Endodermal cell (in vitro differentiated cells): Measurements from ENCODE around the gene MPLKIP. TPM values are rescaled to one million over a fixed set of nuclear protein-coding genes. Genes with fewer than 3 reads are reported as not detected.

Experiments
- DNase-seq: peaks from one replicate; pipeline ENCODE4 v3.0.0-alpha.2; 2017
- H3K27ac ChIP-seq: 2 replicates; pipeline ENCODE4 v1.5.1; 2013; ENCODE audit warnings: mild to moderate bottlenecking, low read depth, low read length, moderate library complexity
- H3K27me3 ChIP-seq: 2 replicates; pipeline ENCODE4 v1.6.1; 2013; ENCODE audit warnings: mild to moderate bottlenecking, low read length, moderate library complexity; ENCODE audit not compliant: insufficient read depth, control insufficient read depth, poor library complexity, severe bottlenecking
- H3K36me3 ChIP-seq: 2 replicates; pipeline ENCODE4 v1.7.0; 2013; ENCODE audit warnings: mild to moderate bottlenecking, low read length, moderate library complexity; ENCODE audit not compliant: control insufficient read depth, insufficient read depth
- H3K4me1 ChIP-seq: one replicate; pipeline ENCODE4 v1.7.0; 2013; ENCODE audit warnings: low read length; ENCODE audit not compliant: control insufficient read depth, insufficient read depth
- H3K4me3 ChIP-seq: 2 replicates; pipeline ENCODE4 v1.5.1; 2013; ENCODE audit warnings: mild to moderate bottlenecking, low read length, moderate library complexity
- H3K9ac ChIP-seq: 2 replicates; pipeline ENCODE4 v1.6.1; 2013; ENCODE audit warnings: mild to moderate bottlenecking, low read length, moderate library complexity; ENCODE audit not compliant: poor library complexity, severe bottlenecking; ENCODE audit errors: extremely low read depth
- H3K9me3 ChIP-seq: 2 replicates; pipeline ENCODE4 v1.6.1; 2013; ENCODE audit warnings: mild to moderate bottlenecking, low read length, moderate library complexity; ENCODE audit not compliant: control insufficient read depth
- H3K27ac Mint-ChIP-seq: 2 replicates; pipeline ENCODE4 v1.8.0; 2020; ENCODE audit warnings: mixed read lengths
- H3K27me3 Mint-ChIP-seq: 2 replicates; pipeline ENCODE4 v1.8.0; 2021; ENCODE audit warnings: mild to moderate bottlenecking, mixed read lengths; ENCODE audit not compliant: insufficient read depth
- H3K36me3 Mint-ChIP-seq: 2 replicates; pipeline ENCODE4 v1.8.0; 2020; ENCODE audit warnings: low read depth, mixed read lengths
- H3K4me1 Mint-ChIP-seq: 2 replicates; pipeline ENCODE4 v1.8.0; 2020; ENCODE audit warnings: mixed read lengths
- H3K4me3 Mint-ChIP-seq: 2 replicates; pipeline ENCODE4 v1.8.0; 2020; ENCODE audit warnings: mild to moderate bottlenecking, moderate library complexity, mixed read lengths
- H3K9me3 Mint-ChIP-seq: 2 replicates; pipeline ENCODE4 v1.8.0; 2020; ENCODE audit warnings: mild to moderate bottlenecking, mixed read lengths
- WGBS, 2 experiments: methylation state at CpG; one replicate each; pipeline versions ENCODE4 v1.1.5 to v1.1.7; 2013; ENCODE audit warnings: missing lambda C conversion rate in 2 of 2, mixed read lengths in 1 of 2; ENCODE audit not compliant: insufficient coverage in 1 of 2, insufficient read length in 1 of 2; 5-methylcytosine and 5-hydroxymethylcytosine counted together
- long read RNA-seq, 4 experiments: library from polyadenylated mRNA in 2 of 4; library from RNA in 1 of 4; library from capped mRNA in 1 of 4; stranded (forward) in 3 of 4; unstranded in 1 of 4; transcript quantifications; one replicate each; pipeline ENCODE4 v2.0.0, GENCODE V29; 2020 to 2021; ENCODE audit warnings: inconsistent platforms in 1 of 4
- polyA plus RNA-seq, 2 experiments: library from polyadenylated mRNA; stranded (reverse); fragments of 50-300 nt; gene quantifications; one replicate each; pipeline ENCODE4 v1.2.3, GENCODE V29; 2013
- total RNA-seq, 2 donors: library from RNA; stranded (reverse); fragmentation: NEBNext Ultra II Directional in 1 of 2; extraction: Animal tissue kit (Norgen Biotek cat#: 25700) in 1 of 2; gene quantifications; 2 replicates in 1 of 2; 3 replicates in 1 of 2; pipeline ENCODE4 v1.2.1, GENCODE V29; 2021
- TF ChIP-seq, protein P1 (sequence below): fragments of 200-600 bp; sonication (generic); conservative IDR thresholded peaks from 2 replicates; pipeline ENCODE4 v1.5.0; 2021; ENCODE audit warnings: antibody characterized with exemption, mild to moderate bottlenecking

The MPLKIP gene
- total RNA-seq, result 10 to 100 TPM; 43.5 to 53.5 TPM
- 51.6 TPM for polyA plus RNA-seq (2013, experiment 1 of 2)
- polyA plus RNA-seq (2013, experiment 2 of 2), result 46.2 TPM
- long read RNA-seq, experiment 1, full-length matches to known transcripts, result 25 of 28 reads
- long read RNA-seq, experiment 1, partial matches to known transcripts, result 1 of 28 reads
- long read RNA-seq, experiment 1, other reads (novel, unspliced or antisense), result 2 of 28 reads
- long read RNA-seq, experiment 2, full-length matches to known transcripts, result 55 of 57 reads
- long read RNA-seq, experiment 2, partial matches to known transcripts, result 0 of 57 reads
- long read RNA-seq, experiment 2, other reads (novel, unspliced or antisense), result 2 of 57 reads
- long read RNA-seq, experiment 3, full-length matches to known transcripts, result 56 of 59 reads
- long read RNA-seq, experiment 3, partial matches to known transcripts, result 0 of 59 reads
- long read RNA-seq, experiment 3, other reads (novel, unspliced or antisense), result 3 of 59 reads
- long read RNA-seq, experiment 4, full-length matches to known transcripts, result 10 of 10 reads
- long read RNA-seq, experiment 4, partial matches to known transcripts, result 0 of 10 reads
- long read RNA-seq, experiment 4, other reads (novel, unspliced or antisense), result 0 of 10 reads

DNA sequence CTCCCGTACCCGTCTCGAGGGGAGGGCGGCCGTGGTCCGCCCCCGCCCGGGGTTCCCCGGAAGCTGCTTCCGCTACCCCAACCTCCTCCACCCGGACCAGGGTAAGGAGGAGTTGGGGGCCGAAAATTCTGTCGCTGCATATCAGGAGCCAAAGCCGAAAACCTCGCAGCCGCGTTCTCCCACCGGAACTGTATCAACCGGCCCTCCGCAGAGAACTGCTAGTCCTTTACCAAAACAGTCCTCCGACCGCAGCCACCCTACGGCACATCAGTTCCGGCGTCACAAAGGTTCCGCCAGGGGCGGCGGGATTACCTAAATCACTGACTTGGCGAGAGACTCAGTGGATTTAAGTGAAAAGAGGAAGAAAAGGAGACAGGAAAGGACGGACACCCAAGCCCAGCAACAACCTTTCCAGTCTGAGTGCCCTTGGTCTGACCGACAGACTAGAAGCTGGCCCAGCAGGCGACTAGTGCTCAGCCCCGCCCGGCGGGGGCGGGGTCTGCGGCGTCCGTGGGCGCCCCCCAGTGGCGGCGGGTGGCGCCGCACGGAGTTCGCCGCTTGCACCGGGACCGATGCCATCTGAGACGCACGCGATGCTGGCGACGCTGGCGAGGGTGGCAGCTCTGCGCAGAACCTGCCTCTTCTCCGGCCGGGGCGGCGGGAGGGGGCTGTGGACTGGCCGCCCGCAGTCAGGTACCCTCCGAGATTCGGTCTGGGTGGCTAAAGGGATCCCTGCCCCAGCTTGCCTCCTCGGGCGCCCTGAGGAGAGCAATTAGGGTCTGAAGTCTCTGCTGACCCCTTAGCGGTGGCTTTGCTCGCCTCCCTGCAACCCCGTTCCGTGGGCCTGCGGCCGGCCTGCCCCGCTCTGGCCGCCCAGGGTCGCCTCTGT, at the start of gene MPLKIP, which contains the start of gene SUGCT:
TSS of gene MPLKIP (minus strand) at position 195 of the 889 bp plus-strand sequence. CDS start at position 140, 55 bp downstream.
TSS of gene SUGCT (plus strand) at position 578 of the 889 bp plus-strand sequence.
- TF ChIP-seq, protein P1, sequence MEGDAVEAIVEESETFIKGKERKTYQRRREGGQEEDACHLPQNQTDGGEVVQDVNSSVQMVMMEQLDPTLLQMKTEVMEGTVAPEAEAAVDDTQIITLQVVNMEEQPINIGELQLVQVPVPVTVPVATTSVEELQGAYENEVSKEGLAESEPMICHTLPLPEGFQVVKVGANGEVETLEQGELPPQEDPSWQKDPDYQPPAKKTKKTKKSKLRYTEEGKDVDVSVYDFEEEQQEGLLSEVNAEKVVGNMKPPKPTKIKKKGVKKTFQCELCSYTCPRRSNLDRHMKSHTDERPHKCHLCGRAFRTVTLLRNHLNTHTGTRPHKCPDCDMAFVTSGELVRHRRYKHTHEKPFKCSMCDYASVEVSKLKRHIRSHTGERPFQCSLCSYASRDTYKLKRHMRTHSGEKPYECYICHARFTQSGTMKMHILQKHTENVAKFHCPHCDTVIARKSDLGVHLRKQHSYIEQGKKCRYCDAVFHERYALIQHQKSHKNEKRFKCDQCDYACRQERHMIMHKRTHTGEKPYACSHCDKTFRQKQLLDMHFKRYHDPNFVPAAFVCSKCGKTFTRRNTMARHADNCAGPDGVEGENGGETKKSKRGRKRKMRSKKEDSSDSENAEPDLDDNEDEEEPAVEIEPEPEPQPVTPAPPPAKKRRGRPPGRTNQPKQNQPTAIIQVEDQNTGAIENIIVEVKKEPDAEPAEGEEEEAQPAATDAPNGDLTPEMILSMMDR, result peak; percentile 98
- H3K4me1 Mint-ChIP-seq, result peaks cover 4% of the 10 kb centered on the region
- H3K4me3 Mint-ChIP-seq, result peak within 1 kb of the TSS; percentile 88
- H3K27me3 Mint-ChIP-seq, result peaks cover 15% of the 10 kb centered on the region
- H3K36me3 ChIP-seq, result peaks cover 18% of the 10 kb centered on the region
- DNase-seq, result peak; percentile 94
- H3K27ac Mint-ChIP-seq, result peak within 1 kb of the TSS; percentile 99
- H3K4me1 ChIP-seq, result peaks cover 3% of the 10 kb centered on the region
- peaks cover 10% of the 10 kb centered on the region for H3K36me3 Mint-ChIP-seq
- H3K9me3 Mint-ChIP-seq, result no peaks in the 10 kb centered on the region
- peak within 1 kb of the TSS; percentile 93 for H3K4me3 ChIP-seq
- peak within 1 kb of the TSS; percentile 81 for H3K9ac ChIP-seq
- WGBS, 2 experiments, result 0 to 1% methylated on average over 23 to 75 of the region's 75 CpGs
- H3K27ac ChIP-seq, result peak within 1 kb of the TSS; percentile 26
- H3K9me3 ChIP-seq, result no peaks in the 10 kb centered on the region
- peaks cover 12% of the 10 kb centered on the region for H3K27me3 ChIP-seq

DNA sequence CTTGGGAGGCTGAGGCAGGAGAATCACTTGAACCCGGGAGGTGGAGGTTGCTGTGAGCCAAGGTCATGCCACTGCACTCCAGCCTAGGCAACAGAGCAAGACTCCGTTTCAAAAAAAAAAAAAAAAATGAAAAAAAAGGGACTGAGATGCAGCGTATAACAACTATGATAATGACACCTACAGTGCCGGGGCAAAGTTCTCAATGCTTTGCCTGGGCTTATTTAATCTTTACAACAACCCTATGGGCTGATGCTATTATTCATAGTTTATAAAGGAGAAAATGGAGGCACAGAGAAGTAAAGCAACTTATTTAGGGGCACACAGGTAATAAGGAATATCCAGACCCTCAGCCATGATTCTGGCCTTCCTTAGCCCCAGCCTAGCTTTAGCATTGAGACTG, 48.0 kb upstream of the MPLKIP start:
- no peak overlapping the region for H3K4me3 ChIP-seq
- peaks cover under 1% of the 10 kb centered on the region for H3K4me1 Mint-ChIP-seq
- no peaks in the 10 kb centered on the region for H3K4me1 ChIP-seq
- TF ChIP-seq, protein P1, result no peak
- no peak overlapping the region for H3K4me3 Mint-ChIP-seq
- no peaks in the 10 kb centered on the region for H3K9me3 Mint-ChIP-seq
- no peaks in the 10 kb centered on the region for H3K9me3 ChIP-seq
- H3K27ac Mint-ChIP-seq, result no peak overlapping the region
- 97 to 100% methylated on average over 3 to 4 of the region's 4 CpGs for WGBS, 2 experiments
- H3K9ac ChIP-seq, result no peak overlapping the region
- H3K27me3 Mint-ChIP-seq, result no peaks in the 10 kb centered on the region
- H3K36me3 ChIP-seq, result no peaks in the 10 kb centered on the region
- peaks cover 3% of the 10 kb centered on the region for H3K36me3 Mint-ChIP-seq
- no peak overlapping the region for H3K27ac ChIP-seq
- DNase-seq, result no peak
- no peaks in the 10 kb centered on the region for H3K27me3 ChIP-seq

DNA sequence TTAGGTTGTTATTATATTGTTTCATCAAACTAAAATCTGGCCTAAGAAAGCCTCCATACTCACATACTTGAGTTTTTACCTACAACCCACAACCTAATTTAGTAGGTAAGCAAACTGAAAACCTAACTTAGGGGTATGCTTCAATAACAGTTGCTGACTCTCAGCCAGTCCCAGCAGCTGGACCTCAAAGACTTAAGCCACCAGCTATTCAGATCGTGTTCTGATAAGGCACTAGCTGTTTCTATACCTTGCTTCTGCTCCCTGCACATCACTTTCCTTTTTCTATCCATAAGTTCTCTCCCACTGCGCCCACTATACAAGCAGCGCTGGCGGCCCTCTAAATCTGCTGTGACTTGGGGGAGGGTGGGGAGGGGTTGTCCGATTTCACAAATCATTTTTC, 42.6 kb upstream of the MPLKIP start:
- Mint-ChIP-seq H3K9me3 (no peaks in the 10 kb centered on the region), H3K4me1 (peaks cover 6% of the 10 kb centered on the region), H3K27ac (no peak overlapping the region), H3K27me3 (no peaks in the 10 kb centered on the region), H3K36me3 (no peaks in the 10 kb centered on the region), H3K4me3 (no peak overlapping the region)
- Histone ChIP-seq H3K4me3 (no peak overlapping the region), H3K27ac (no peak overlapping the region), H3K9ac (no peak overlapping the region), H3K9me3 (no peaks in the 10 kb centered on the region), H3K27me3 (no peaks in the 10 kb centered on the region), H3K4me1 (no peaks in the 10 kb centered on the region), H3K36me3 (no peaks in the 10 kb centered on the region)
- WGBS, 2 experiments, result 92% methylated on average over 2 of the region's 5 CpGs; no CpG with 5 or more reads in 1 of the 2 experiments
- TF ChIP-seq, protein P1, result no peak
- DNase-seq, result no peak
